K562 (cell line): ENCODE measurements around the gene ANKRD44. TPM values are rescaled to one million over a fixed set of nuclear protein-coding genes. Genes with fewer than 3 reads are reported as not detected.

ENCODE experiments used
- ATAC-seq: fragments of 200-7000 bp; cut with Tn5 transposase; 3 replicates; pipeline ENCODE4 v1.9.1; 2020; ENCODE audit warnings: moderate library complexity
- BruUV-seq: library from RNA; stranded (reverse); fragments of 400-500 nt; replicated peaks from 2 replicates; lab custom pipeline; 2021; lab: Mats Ljungman, UMichigan
- CTCF ChIA-PET: fragments of 300-600 bp; formaldehyde crosslinking; extraction: SDS; loops from one replicate; lab custom pipeline; 2021; ENCODE audit warnings: low intra/inter-chr PET ratio; lab: Yijun Ruan, JAX
- POLR2A ChIA-PET: fragments of 300-600, 350-650 bp; sonication (Branson Sonifier 250); formaldehyde crosslinking; extraction: SDS; loops from one replicate; lab custom pipeline; 2021; ENCODE audit warnings: antibody characterized with exemption, inconsistent platforms; lab: Yijun Ruan, JAX
- DNase-seq, 4 experiments: peaks; one replicate each; pipeline versions ENCODE4 v3.0.0 to v3.0.0-alpha.2; 2011 to 2018; ENCODE audit warnings: low spot score in 3 of 4, mixed read lengths in 3 of 4; ENCODE audit errors: extremely low read depth in 1 of 4
- FAIRE-seq: peaks from 2 replicates; lab custom pipeline; 2011; peaks lifted over from hg19 to GRCh38; lab: Jason Lieb, UNC
- H2AFZ ChIP-seq: 2 replicates; pipeline ENCODE4 v1.6.0; 2011; ENCODE audit warnings: low read depth, low read length, control low read depth, inconsistent platforms
- H3K27ac ChIP-seq: fragments of 200-600 bp; 3 replicates; pipeline ENCODE4 v1.8.0; 2011; ENCODE audit warnings: low read depth, mild to moderate bottlenecking, control low read depth, inconsistent platforms, low read length, moderate library complexity, mixed read lengths; ENCODE audit errors: extremely low read depth
- H3K27me3 ChIP-seq, 2 experiments: fragments of 300-600 bp in 1 of 2; 2 replicates in 1 of 2; 3 replicates in 1 of 2; pipeline versions ENCODE4 v1.6.0 to v1.8.0; 2011; ENCODE audit warnings: inconsistent platforms in 2 of 2, low read length in 2 of 2, mild to moderate bottlenecking in 1 of 2, mixed read lengths in 1 of 2, moderate library complexity in 1 of 2; ENCODE audit not compliant: control insufficient read depth in 2 of 2, insufficient read depth in 2 of 2
- H3K36me3 ChIP-seq: fragments of 300-600 bp; 3 replicates; pipeline ENCODE4 v1.8.0; 2011; ENCODE audit warnings: mild to moderate bottlenecking, low read length, inconsistent platforms; ENCODE audit not compliant: control insufficient read depth, insufficient read depth
- H3K4me1 ChIP-seq, 2 experiments: fragments of 200-600 bp in 1 of 2; replicated peaks in 1 of 2; 2 replicates in 1 of 2; 3 replicates in 1 of 2; pipeline versions ENCODE4 v1.5.1 to v1.8.0; 2011; ENCODE audit warnings: inconsistent platforms in 2 of 2, low read length in 2 of 2, mild to moderate bottlenecking in 1 of 2, mixed read lengths in 1 of 2, moderate library complexity in 1 of 2; ENCODE audit not compliant: control insufficient read depth in 2 of 2, insufficient read depth in 2 of 2
- H3K4me2 ChIP-seq: 2 replicates; pipeline ENCODE4 v1.6.1; 2011; ENCODE audit warnings: low read length, control low read depth, inconsistent platforms, mixed read lengths; ENCODE audit not compliant: insufficient read depth
- H3K4me3 ChIP-seq: fragments of 200-600 bp; sonication (generic), shearing (Covaris generic); 2 replicates; pipeline ENCODE4 v1.5.1; 2016; ENCODE audit warnings: control low read depth, inconsistent platforms
- H3K79me2 ChIP-seq: fragments of 200-600 bp; 3 replicates; pipeline ENCODE4 v1.8.0; 2011; ENCODE audit warnings: low read length, inconsistent platforms; ENCODE audit not compliant: control insufficient read depth, insufficient read depth
- H3K9ac ChIP-seq, 2 experiments: 2 replicates each; pipeline versions ENCODE4 v1.6.0 to v1.6.1; 2011; ENCODE audit warnings: low read depth in 2 of 2, low read length in 2 of 2, control low read depth in 1 of 2, inconsistent platforms in 1 of 2, mild to moderate bottlenecking in 1 of 2, mixed read lengths in 1 of 2; ENCODE audit not compliant: insufficient read depth in 1 of 2
- H3K9me1 ChIP-seq: one replicate; pipeline ENCODE4 v1.6.0; 2011; ENCODE audit warnings: inconsistent platforms, mild to moderate bottlenecking, low read length, moderate library complexity; ENCODE audit not compliant: control insufficient read depth, insufficient read depth
- H3K9me3 ChIP-seq: replicated peaks from 2 replicates; pipeline ENCODE4 v1.5.1; 2011; ENCODE audit warnings: low read depth, low read length, inconsistent platforms; ENCODE audit not compliant: control insufficient read depth, insufficient read depth
- H4K20me1 ChIP-seq: replicated peaks from 2 replicates; pipeline ENCODE4 v1.6.1; 2011; ENCODE audit warnings: low read length, inconsistent platforms, mixed read lengths; ENCODE audit not compliant: control insufficient read depth, insufficient read depth
- ELK1 ChIP-seq: sonication (generic); formaldehyde crosslinking; IDR thresholded peaks from 2 replicates; pipeline ENCODE4 v1.8.1; 2022; ENCODE audit warnings: missing genetic modification reagents
- ETS1 ChIP-seq: conservative IDR thresholded peaks from 2 replicates; pipeline ENCODE4 v1.6.1; 2011; ENCODE audit warnings: low read depth, mild to moderate bottlenecking, low read length; ENCODE audit not compliant: control insufficient read depth
- ETV1 ChIP-seq: fragments of 450-650 bp; conservative IDR thresholded peaks from 2 replicates; pipeline ENCODE4 v1.6.1; 2016; ENCODE audit warnings: missing genetic modification characterization, control low read depth, low read depth, missing compliant biosample characterization
- EWSR1 ChIP-seq: fragments of 450-650 bp; IDR thresholded peaks from 2 replicates; pipeline ENCODE4 v1.6.1; 2018; ENCODE audit warnings: borderline replicate concordance, mild to moderate bottlenecking, low read depth, moderate library complexity; ENCODE audit not compliant: partially characterized antibody
- SMARCE1 ChIP-seq: fragments of 450-650 bp; IDR thresholded peaks from 2 replicates; pipeline ENCODE4 v1.7.1; 2016; ENCODE audit warnings: mild to moderate bottlenecking
- STAT5B ChIP-seq: fragments of 250-450 bp; sonication (Bioruptor Pico); IDR thresholded peaks from 2 replicates; pipeline ENCODE4 v1.8.0; 2021; ENCODE audit warnings: mild to moderate bottlenecking, inconsistent platforms
- ZFP91 ChIP-seq: sonication (generic); formaldehyde crosslinking; IDR thresholded peaks from 2 replicates; pipeline ENCODE4 v1.8.0; 2022; ENCODE audit warnings: mild to moderate bottlenecking, missing genetic modification reagents
- ZNF253 ChIP-seq: fragments of 250-450 bp; sonication (Bioruptor Pico); conservative IDR thresholded peaks from 2 replicates; pipeline ENCODE4 v1.6.1; 2021; ENCODE audit warnings: mild to moderate bottlenecking
- ZNF263 ChIP-seq: sonication (generic); formaldehyde crosslinking; IDR thresholded peaks from 2 replicates; pipeline ENCODE4 v1.8.0; 2022; ENCODE audit warnings: mild to moderate bottlenecking, missing genetic modification reagents, borderline replicate concordance
- ZNF311 ChIP-seq: fragments of 250-450 bp; sonication (Bioruptor Pico); IDR thresholded peaks from 2 replicates; pipeline ENCODE4 v1.4.0; 2020; ENCODE audit warnings: mild to moderate bottlenecking, moderate library complexity
- ZNF408 ChIP-seq: fragments of 250-450 bp; sonication (Bioruptor Pico); IDR thresholded peaks from 2 replicates; pipeline ENCODE4 v1.4.0; 2020; ENCODE audit warnings: low read depth, mild to moderate bottlenecking, moderate library complexity
- ZNF583 ChIP-seq: fragments of 250-450 bp; sonication (Bioruptor Pico); IDR thresholded peaks from 2 replicates; pipeline ENCODE4 v1.4.0; 2020
- whole genome bisulfite sequencing: fragments of 100-300 bp; shearing (Covaris generic); methylation state at CpG from one replicate; pipeline ENCODE4 v1.1.6; 2016; ENCODE audit warnings: low coverage, mixed read lengths; ENCODE audit not compliant: insufficient coverage; ENCODE audit errors: missing lambda C conversion rate; 5-methylcytosine and 5-hydroxymethylcytosine counted together
- in situ Hi-C: fragments of 300-500 bp; cut with MboI; formaldehyde crosslinking; loops from 4 replicates; pipeline ENCODE4 v1.15.0; 2018; ENCODE audit warnings: inconsistent platforms, mixed read lengths
- intact Hi-C: fragments of 100-400 bp; cut with micrococcal nuclease; formaldehyde crosslinking; loops from 2 replicates; pipeline ENCODE4 v1.14.2; 2022
- polyA plus RNA-seq, 8 experiments: library from polyadenylated mRNA; depleted of rRNA in 4 of 8; stranded (reverse) in 5 of 8; unstranded in 3 of 8; fragments of >200 nt; fragmentation: Nextera tagmentation in 2 of 8; fragmentation: Illumina TruSeq in 1 of 8; extraction: Ambion mirVana in 2 of 8; extraction: Trizol in 1 of 8; gene quantifications; 2 replicates each; pipeline versions ENCODE4 v1.2.1 to v1.2.3, GENCODE V29; 2011 to 2014; ENCODE audit warnings: inconsistent platforms in 1 of 8, missing spikeins in 1 of 8
- total RNA-seq, 7 experiments: library from RNA; depleted of rRNA in 6 of 7; stranded (reverse); fragments of >200 nt in 6 of 7; fragmentation: Illumina TruSeq in 2 of 7; extraction: Trizol in 2 of 7; gene quantifications; 2 replicates each; pipeline versions ENCODE4 v1.2.1 to v1.2.3, GENCODE V29; 2011 to 2021; ENCODE audit warnings: low replicate concordance in 1 of 7

ANKRD44 gene
- total and polyA plus RNA-seq, 9 of the 15 experiments (the other 6 are each of a cell fraction or from before 2014, with no cell fraction given) = 0.03 to 0.64 (median 0.07) TPM; not detected in 3

- peaks cover 0 to 14% of the 10 kb centered on the region in 2 experiments; a peak in 2 of 5 replicates for H3K4me1 ChIP-seq
- FAIRE-seq = no peak
- no peak overlapping the region for H3K4me3 ChIP-seq
- no peaks in the 10 kb centered on the region for H3K9me1 ChIP-seq
- TF ChIP-seq STAT5B (CRISPR knock-in tag) (no peak), ZNF408 (no peak), ZFP91 (CRISPR knock-in tag) (no peak), ETV1 (tag) (no peak), SMARCE1 (no peak), ZNF583 (no peak), ZNF311 (CRISPR knock-in tag) (no peak), ZNF263 (CRISPR knock-in tag) (no peak), ETS1 (no peak), ELK1 (no peak), ZNF253 (CRISPR knock-in tag) (no peak), EWSR1 (no peak)
- H3K27ac ChIP-seq = no peak overlapping the region
- intact Hi-C loops = loop anchor here (5.0 kb wide), 1 partner anchor 120 kb away; no protein-coding TSS in a partner anchor
- H2AFZ ChIP-seq = no peak overlapping the region
- peaks cover 15 to 19% of the 10 kb centered on the region in 2 experiments for H3K27me3 ChIP-seq
- no peaks in the 10 kb centered on the region for H4K20me1 ChIP-seq
- ChIA-PET POLR2A (no interaction called here), CTCF (no interaction called here)
- DNase-seq = no peak
- no peaks in the 10 kb centered on the region for H3K79me2 ChIP-seq
- H3K4me2 ChIP-seq = no peak overlapping the region
- H3K36me3 ChIP-seq = no peaks in the 10 kb centered on the region
- no peak for ATAC-seq
- in situ Hi-C loops = no loop called here
- WGBS = 0% methylated on average over 3 of the region's 3 CpGs
- BruUV-seq = no TSS peak
- no peaks in the 10 kb centered on the region for H3K9me3 ChIP-seq
- no peak overlapping the region for H3K9ac ChIP-seq
Measured at GRCh38 chr2:197312186-197312585, 1.6 kb upstream of the ANKRD44 start.
